ENCODE results near the gene ALG14.
A peak's percentile ranks its signal among the peaks of the same experiment; 100 is the strongest.

Gene ALG14

DNA sequence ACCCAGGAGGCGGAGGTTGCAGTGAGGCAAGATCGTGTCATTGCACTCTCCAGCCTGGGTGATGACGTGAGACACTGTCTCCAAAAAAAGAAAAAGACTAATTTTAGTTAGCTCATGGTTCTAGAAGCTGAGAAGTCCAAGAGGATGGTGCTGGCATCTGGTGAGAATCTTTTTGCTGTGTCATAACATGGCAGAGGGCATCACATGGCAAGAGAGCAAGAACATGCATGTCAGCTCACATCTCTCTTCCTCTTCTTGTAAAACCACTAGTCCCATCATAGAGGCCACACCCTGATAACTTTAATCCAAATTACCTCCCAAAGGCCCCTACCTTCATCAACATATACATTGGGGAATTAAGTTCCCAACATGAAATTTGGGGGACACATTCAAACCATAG, 132.0 kb downstream of the ALG14 start:
- TF ChIP-seq, protein P1, sequence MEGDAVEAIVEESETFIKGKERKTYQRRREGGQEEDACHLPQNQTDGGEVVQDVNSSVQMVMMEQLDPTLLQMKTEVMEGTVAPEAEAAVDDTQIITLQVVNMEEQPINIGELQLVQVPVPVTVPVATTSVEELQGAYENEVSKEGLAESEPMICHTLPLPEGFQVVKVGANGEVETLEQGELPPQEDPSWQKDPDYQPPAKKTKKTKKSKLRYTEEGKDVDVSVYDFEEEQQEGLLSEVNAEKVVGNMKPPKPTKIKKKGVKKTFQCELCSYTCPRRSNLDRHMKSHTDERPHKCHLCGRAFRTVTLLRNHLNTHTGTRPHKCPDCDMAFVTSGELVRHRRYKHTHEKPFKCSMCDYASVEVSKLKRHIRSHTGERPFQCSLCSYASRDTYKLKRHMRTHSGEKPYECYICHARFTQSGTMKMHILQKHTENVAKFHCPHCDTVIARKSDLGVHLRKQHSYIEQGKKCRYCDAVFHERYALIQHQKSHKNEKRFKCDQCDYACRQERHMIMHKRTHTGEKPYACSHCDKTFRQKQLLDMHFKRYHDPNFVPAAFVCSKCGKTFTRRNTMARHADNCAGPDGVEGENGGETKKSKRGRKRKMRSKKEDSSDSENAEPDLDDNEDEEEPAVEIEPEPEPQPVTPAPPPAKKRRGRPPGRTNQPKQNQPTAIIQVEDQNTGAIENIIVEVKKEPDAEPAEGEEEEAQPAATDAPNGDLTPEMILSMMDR (IDR thresholded peaks at IDR 0.05; ENCODE audit: unreplicated experiment in 3 of 3), result no peak
- no peak overlapping the region for H3K4me3 Mint-ChIP-seq
- peaks cover 22% of the 10 kb centered on the region for H3K4me1 Mint-ChIP-seq
- H3K27ac Mint-ChIP-seq, result no peak overlapping the region
- H3K9me3 Mint-ChIP-seq, result no peaks in the 10 kb centered on the region
- H3K27me3 Mint-ChIP-seq (ENCODE audit: low read depth), result no peaks in the 10 kb centered on the region
- no peaks in the 10 kb centered on the region for H3K36me3 Mint-ChIP-seq (ENCODE audit: low read depth)

DNA sequence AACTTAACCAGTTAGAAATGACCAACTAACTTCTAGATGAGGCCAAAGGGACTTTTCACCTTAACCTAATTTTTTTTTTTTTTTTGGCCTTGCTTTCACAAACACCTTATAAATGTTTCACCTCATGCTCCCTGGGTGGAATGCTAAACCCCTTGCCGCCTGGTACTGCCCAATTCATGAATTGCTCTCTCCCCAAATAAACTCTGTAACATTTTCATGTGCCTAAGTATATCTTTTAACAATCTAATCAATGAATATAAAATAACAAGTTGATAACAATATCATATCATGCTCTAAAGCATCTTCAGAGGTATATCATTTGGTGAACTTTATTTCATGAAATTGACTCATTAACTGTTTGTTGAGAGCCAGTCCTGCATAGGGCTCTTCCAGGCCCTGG, 134.9 kb downstream of the ALG14 start:
- TF ChIP-seq, protein P1 (IDR thresholded peaks at IDR 0.05; ENCODE audit: unreplicated experiment in 3 of 3), result no peak
- H3K36me3 Mint-ChIP-seq (ENCODE audit: low read depth), result peaks cover 7% of the 10 kb centered on the region
- no peaks in the 10 kb centered on the region for H3K9me3 Mint-ChIP-seq
- H3K4me1 Mint-ChIP-seq, result peaks cover 38% of the 10 kb centered on the region
- H3K27ac Mint-ChIP-seq, result peak overlapping the region in 2 of 3 experiments; percentile 3 to 5
- H3K27me3 Mint-ChIP-seq (ENCODE audit: low read depth), result no peaks in the 10 kb centered on the region
- H3K4me3 Mint-ChIP-seq, result no peak overlapping the region

DNA sequence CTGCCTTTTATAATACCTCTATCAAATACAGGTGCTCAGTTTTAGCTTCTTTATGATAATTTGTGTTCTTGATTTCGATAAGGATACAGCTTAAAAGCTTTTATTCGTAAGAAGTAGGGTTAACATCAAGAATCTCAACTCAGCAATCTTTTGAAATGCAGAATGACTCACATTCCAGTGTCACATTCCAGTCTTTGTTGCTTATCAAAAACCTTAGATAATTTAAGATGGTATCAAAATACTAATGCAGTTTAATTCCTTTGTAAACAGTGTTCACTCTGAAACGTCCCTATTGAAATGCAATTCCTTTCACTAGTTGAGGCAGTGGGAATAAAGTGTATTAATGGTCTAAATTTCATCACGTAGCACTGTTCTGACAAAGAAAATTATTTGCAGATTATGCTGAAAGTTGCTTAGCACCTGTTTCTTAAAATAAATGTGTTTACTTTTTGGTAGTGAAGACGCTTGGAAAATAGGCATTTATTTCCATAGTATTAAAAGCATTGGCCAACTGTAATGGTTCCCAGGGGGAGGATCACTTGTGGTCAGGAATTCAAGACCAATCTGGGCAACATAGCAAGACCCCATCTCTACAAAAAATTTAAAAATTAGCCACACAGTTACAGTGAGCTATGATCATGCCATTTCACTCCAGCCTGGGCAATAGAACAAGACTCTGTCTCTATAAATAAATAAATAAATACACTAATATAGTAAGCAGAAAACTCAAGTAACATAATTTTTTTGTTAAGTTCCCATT, 135.7 kb downstream of the ALG14 start:
- H3K27ac Mint-ChIP-seq, result peak overlapping the region in 2 of 3 experiments; percentile 83 to 90
- TF ChIP-seq, protein P1 (IDR thresholded peaks at IDR 0.05; ENCODE audit: unreplicated experiment in 3 of 3), result no peak
- peaks cover 38% of the 10 kb centered on the region for H3K4me1 Mint-ChIP-seq
- no peaks in the 10 kb centered on the region for H3K9me3 Mint-ChIP-seq
- H3K27me3 Mint-ChIP-seq (ENCODE audit: low read depth), result no peaks in the 10 kb centered on the region
- H3K36me3 Mint-ChIP-seq (ENCODE audit: low read depth), result peaks cover 9% of the 10 kb centered on the region
- no peak overlapping the region for H3K4me3 Mint-ChIP-seq

DNA sequence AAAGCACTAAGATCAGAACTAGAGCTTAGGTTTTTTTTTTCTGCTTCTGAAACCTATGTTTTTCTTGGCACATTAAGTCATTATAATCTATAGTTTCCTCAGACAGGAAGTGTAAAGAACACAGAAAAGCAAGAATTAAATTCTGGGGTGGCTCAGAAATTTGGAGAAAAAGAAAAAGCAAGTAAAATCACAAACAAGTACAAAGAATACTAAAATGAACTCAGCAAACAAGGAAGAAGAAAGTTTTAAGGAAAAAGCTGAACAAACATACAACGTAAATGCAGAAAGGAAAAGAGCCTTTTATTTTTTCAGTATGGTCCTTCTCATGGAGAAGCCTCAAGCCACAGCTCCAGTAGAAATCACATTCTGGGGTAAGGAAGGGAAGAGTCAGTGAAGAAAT, 137.3 kb downstream of the ALG14 start:
- TF ChIP-seq, protein P1 (IDR thresholded peaks at IDR 0.05; ENCODE audit: unreplicated experiment in 3 of 3), result no peak
- Mint-ChIP-seq H3K4me1 (peaks cover 45% of the 10 kb centered on the region), H3K27ac (peak overlapping the region; percentile 83 to 90 (median 89)), H3K36me3 (ENCODE audit: low read depth) (peaks cover 9% of the 10 kb centered on the region), H3K4me3 (peak overlapping the region; percentile 3 to 31 (median 11)), H3K27me3 (ENCODE audit: low read depth) (no peaks in the 10 kb centered on the region), H3K9me3 (no peaks in the 10 kb centered on the region)

DNA sequence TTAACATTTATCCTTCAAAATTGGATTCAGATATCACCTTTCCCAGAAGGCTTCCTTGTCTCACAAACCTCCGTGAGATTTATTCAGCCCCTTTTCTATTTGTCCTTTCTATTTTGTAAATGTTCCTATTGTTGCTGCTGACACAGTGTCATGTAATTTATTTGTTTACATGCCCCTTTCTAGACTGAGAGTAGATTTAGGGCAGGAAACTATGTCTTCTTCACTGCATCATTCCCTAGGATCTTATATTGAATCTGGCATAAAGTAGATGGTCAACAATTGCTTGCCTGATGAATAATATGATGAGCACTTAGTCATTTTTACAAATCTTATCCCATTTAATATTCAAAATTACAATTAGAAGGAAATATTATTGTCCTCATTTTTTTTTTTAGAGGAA, 137.7 kb downstream of the ALG14 start:
- H3K4me1 Mint-ChIP-seq, result peaks cover 49% of the 10 kb centered on the region
- no peak overlapping the region for H3K4me3 Mint-ChIP-seq
- no peaks in the 10 kb centered on the region for H3K9me3 Mint-ChIP-seq
- TF ChIP-seq, protein P1 (IDR thresholded peaks at IDR 0.05; ENCODE audit: unreplicated experiment in 3 of 3), result no peak
- H3K27ac Mint-ChIP-seq, result peak overlapping the region; percentile 14 to 89 (median 83)
- peaks cover 9% of the 10 kb centered on the region for H3K36me3 Mint-ChIP-seq (ENCODE audit: low read depth)
- no peaks in the 10 kb centered on the region for H3K27me3 Mint-ChIP-seq (ENCODE audit: low read depth)

DNA sequence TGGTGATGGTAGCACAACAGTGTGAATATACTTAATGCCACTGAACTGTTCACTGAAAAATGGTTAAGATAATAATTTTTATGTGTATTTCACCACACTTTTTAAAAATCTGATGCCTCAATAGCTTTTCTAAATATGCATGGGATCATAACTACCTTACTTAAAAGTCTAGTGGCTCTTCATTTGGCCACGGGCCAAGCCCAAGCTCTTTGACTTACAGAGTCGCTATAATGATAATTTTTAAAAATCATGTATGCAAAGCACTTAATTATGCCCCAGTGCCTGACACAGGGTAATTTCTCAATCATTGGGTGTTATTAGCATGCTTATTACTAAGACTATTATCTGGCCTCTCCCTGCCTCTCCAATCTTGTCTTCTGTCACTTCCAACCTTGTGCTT, 138.2 kb downstream of the ALG14 start:
- no peaks in the 10 kb centered on the region for H3K27me3 Mint-ChIP-seq (ENCODE audit: low read depth)
- peaks cover 54% of the 10 kb centered on the region for H3K4me1 Mint-ChIP-seq
- H3K36me3 Mint-ChIP-seq (ENCODE audit: low read depth), result peaks cover 9% of the 10 kb centered on the region
- TF ChIP-seq, protein P1 (IDR thresholded peaks at IDR 0.05; ENCODE audit: unreplicated experiment in 3 of 3), result no peak
- H3K9me3 Mint-ChIP-seq, result no peaks in the 10 kb centered on the region
- no peak overlapping the region for H3K4me3 Mint-ChIP-seq
- H3K27ac Mint-ChIP-seq, result peak overlapping the region in 2 of 3 experiments; percentile 14 to 89
